ENCODE data around the gene PTPN13.

PTPN13 gene, protein sequence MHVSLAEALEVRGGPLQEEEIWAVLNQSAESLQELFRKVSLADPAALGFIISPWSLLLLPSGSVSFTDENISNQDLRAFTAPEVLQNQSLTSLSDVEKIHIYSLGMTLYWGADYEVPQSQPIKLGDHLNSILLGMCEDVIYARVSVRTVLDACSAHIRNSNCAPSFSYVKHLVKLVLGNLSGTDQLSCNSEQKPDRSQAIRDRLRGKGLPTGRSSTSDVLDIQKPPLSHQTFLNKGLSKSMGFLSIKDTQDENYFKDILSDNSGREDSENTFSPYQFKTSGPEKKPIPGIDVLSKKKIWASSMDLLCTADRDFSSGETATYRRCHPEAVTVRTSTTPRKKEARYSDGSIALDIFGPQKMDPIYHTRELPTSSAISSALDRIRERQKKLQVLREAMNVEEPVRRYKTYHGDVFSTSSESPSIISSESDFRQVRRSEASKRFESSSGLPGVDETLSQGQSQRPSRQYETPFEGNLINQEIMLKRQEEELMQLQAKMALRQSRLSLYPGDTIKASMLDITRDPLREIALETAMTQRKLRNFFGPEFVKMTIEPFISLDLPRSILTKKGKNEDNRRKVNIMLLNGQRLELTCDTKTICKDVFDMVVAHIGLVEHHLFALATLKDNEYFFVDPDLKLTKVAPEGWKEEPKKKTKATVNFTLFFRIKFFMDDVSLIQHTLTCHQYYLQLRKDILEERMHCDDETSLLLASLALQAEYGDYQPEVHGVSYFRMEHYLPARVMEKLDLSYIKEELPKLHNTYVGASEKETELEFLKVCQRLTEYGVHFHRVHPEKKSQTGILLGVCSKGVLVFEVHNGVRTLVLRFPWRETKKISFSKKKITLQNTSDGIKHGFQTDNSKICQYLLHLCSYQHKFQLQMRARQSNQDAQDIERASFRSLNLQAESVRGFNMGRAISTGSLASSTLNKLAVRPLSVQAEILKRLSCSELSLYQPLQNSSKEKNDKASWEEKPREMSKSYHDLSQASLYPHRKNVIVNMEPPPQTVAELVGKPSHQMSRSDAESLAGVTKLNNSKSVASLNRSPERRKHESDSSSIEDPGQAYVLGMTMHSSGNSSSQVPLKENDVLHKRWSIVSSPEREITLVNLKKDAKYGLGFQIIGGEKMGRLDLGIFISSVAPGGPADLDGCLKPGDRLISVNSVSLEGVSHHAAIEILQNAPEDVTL (N-terminal part only)

DNA sequence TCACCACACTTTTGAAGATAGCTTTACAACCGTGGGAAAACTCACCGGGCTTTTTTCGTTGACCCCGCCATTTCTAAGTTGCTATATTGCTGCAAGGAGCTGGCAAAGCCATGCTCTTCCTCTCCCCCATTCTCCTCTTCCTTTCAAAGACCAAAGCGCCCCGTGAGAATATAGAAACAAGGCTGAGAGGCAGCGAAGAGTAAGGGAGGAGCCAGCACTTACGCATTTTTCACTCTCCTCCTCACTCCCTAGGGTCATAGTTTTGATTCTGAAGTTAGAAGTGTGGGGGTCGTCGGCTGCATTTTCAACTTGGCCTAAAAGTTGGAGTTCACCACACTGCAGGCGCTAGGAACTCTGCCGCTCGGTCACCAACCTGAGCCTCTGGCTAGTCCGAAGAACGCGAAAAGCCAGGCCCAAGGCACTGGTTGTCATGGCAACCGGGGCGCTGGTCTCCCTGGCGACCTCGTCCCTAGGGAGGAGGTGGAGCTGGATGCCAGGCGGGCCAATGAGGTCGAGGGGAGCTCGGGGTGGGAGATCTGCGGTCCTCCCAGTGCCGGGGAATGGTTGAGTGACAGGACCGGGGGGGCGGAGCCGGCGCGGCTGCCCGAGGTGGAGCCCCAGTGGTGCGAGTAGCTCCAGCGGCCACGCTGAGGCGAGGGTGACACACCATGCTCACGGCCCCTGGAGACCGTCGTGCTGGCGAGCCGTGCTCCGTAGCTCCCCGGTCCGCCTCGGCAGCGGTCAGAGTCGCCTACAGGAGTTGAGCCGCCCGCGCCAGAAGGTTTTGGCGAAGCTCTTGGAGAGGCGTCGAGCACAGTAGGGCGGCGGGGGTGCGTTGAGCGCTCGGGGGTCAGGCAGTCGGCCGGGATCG lies at the start of gene PTPN13:
TSS of gene PTPN13 (plus strand) at position 628 of the 871 bp plus-strand sequence. CDS start 40,942 bp downstream, outside the sequence.
- DNase-seq: peak; percentile 62 to 100 (median 99)

DNA sequence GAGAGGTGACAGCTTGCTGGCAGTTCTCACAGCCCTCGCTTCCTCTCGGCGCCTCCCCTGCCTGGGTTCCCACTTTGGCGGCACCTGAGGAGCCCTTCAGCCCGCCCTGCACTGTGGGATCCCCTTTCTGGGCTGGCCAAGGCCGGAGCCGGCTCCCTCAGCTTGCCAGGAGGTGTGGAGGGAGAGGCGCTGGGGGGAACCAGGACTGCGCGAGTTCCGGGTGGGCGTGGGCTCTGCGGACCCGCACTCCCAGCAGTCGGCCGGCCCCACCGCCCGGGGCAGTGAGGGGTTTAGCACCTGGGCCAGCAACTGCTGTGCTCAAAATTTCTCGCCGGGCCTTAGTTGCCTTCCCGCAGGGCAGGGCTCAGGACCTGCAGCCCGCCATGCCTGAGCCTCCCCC lies 47.0 kb upstream of the PTPN13 start:
- DNase-seq: no peak

DNA sequence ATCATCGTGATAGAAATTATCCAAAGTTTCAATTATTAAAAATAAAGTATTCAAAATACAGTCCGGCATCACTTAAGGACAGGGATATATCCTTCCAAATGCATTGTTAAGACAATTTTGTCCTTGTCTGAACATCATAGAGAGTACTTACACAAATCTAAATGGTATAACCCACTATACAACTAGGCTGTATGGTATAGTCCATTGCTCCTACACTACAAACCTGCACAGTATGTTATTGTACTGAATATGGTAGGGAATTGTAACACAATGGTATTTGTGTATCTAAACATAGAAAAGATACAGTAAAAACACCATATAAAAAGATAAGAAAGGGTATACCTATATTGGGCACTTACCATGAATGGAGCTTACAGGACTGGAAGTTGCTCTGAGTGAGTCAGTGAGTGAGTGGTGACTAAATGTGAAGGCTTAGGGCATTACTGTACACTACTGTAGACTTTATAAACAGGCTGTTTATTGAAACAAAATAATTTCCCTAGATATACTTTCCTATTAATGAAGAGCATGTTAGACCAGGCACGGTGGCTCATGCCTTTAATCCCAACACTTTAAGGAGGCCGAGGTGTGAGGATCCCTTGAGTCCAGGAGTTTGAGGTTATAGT lies 44.8 kb upstream of the PTPN13 start:
- no peak for DNase-seq

DNA sequence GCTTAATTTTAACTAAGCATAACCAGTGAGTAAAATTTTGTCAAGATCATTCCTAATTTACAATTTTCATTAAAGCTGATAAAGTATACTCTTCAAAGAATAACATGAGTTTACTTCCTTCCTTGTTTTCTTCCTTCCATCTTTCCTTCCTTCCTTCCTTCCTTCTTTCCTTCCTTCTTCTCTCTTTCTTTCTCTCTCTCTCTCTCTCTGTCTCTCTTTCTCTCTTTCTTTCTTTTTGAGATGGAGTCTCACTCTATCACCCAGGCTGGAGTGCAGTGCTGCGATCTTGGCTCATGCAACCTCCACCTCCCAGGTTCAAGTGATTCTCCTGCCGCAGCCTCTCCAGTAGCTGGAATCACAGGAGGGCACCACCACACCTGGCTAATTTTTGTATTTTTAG lies 42.7 kb upstream of the PTPN13 start:
- no peak for DNase-seq

DNA sequence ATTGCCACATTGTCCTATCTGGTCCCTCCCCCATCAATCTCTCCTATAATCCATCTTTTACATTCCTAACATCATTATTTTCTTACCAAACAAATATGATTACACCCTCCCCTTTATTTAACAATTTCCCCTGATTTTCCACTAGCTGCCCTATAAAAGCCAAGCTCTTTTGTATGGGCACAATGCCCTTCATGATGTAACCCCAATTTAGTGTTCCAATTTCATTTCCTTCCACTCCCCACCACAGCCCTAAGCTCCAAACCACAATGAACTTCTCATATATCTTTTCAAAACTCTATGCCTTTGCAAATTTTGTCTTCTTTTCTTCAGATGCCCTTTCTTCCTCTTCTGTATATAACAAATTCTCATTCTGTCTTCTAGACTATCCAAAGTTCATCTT lies 39.5 kb upstream of the PTPN13 start:
- no peak for DNase-seq

DNA sequence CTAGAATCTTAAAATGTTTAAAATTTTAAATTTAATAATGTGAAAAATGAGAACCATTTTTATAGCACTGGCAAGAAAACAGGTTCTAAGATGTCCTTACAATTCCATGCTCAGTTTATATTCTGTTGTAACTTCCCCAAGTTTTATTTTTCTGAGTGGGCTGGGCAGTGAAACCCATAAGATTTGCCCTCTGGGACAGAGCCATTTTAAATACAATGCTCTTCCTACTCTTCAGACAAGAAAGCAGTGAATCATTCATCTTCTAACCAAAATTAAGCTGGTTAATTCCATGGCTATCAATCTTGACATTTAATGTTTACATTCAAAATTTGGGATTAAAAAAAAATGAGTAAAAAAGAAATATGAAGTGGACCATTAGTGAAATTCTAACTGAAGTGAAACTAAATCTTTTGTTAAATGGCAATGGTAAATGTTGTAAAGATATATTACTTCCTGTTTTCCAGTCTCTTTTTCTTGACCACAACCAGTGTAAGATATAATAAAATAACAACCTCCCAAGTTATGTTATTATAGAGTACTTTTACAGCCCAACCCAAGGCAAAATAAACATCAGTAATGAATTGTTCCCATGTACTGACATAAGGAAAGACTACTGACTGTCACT lies 37.2 kb upstream of the PTPN13 start:
- DNase-seq: no peak

DNA sequence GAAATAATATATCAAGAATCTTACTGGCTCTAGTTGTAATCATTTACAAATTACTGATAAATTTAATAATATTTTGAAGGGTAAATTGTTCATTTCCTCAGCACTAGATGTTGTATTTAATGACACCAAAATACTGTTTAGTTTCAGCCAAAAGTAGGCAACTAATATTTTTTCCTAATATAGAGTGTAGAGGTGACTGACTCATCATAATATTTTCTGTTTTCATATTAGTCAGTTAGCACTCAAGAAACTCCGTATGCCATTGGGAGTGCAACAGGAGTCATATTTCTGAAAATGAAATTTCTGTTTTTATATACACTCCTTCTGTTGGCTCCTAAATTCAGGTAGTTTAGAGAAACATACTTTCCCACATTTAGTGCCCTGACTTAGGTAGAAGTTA lies 36.6 kb upstream of the PTPN13 start:
- DNase-seq: no peak

DNA sequence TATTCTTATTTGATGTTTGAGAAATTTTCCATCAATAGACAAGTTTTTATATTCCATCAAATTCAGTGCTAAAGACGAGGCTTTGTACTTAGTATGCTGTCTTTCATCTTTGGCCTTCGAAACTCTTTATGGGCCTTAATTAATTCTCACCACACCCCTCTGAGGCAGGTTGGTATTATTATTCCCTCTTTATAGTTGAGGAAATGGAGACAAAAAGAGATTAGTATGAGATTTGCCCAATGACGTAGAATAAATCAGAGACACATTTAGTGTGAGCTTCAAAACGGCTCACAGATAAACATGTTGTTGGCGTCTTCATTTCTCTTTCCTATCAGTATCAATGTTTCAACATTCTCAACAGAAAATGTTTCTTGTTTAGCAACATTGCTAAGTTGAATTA lies 35.9 kb upstream of the PTPN13 start:
- DNase-seq: no peak

DNA sequence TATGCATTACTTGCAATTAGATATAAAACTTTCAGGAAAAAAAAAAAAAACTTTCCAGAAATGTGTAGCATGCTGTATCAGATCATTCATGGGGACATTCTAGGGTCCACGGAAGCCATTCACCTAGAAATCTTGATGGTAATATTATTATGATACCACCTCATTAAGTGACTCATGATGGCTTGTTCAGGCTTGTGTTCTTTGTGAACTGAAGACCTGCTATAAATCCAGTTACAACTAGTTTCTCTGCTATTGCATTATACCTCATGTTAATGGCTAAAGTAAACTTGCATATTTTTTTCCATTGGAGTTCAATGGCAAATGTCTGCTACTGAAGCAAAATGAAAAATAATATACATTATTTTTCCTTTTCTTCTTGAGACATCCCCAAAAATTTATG lies 35.3 kb upstream of the PTPN13 start:
- no peak for DNase-seq

DNA sequence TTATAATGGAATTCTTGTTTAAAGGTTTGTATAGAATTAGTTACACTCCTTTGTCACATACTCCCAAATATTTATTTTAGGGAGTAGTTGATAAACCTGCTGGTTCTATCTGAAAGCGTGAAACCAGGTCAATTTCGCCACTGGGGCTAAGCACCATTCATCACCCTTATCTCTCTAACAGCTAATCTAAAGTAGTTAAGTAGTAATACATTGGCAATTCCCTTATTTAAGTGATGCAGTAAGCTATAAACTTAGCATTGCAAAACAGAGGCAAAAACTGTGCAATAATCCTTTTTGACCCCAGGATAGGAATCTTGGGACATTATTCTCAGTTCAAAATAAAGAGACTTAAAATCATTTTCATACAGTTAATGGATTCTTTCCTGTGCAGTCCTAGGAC lies 33.7 kb upstream of the PTPN13 start:
- no peak for DNase-seq

DNA sequence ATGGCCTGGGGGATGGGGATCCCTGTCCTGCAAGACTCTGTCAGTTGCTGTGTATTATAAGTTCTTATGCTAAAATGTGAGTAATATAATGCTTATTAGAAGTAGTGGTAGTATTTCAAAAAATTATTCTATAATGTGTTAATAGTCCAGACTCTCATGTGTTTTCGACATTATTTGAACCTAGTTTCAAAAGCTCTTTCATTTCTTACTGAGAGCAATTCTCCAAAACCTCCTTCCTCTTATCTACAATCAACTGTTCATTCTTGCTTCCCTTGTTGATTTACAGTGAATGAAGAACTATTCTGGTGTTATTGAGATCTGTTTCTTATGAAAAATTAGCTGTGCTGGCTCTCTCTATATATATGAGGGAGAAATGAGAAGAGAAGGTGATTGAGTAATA lies 32.9 kb upstream of the PTPN13 start:
- no peak for DNase-seq

DNA sequence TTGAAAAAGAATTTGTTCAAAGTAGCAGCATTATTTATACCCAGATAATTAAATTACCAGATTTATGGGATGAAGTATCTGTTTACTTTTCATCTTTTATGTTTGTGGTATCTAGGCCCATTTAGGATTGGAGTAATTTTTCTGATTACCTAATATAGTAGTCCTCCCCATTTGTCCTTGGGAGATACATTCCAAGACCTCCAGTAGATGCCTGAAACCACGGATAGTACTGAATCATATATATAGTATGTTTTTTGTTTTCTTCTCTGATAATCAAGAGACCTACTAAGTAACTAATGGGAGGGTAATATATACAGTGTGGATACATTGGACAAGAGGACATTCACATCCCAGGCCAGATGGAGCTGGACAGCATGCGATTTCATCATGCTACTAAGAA lies 30.7 kb upstream of the PTPN13 start:
- no peak for DNase-seq

DNA sequence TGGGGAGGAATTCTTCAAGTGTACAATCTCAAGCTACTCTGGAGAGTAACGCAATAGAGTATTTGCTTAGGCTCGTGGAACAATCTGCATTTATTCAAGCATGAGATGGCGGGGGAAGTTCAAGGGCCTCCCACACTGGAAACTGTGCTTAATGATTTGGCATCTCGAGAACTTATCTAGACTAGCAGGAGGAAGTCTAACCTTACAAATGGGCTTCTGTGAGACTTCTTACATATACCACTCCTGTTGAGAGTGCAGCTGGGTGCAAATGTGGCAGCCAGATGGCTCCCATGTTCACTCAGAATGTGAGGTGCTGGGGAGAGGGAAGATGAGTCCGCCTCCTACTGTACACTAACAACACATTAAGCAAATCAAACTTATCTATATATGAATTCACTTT lies 29.3 kb upstream of the PTPN13 start:
- DNase-seq: peak in 3 of 56 donors; percentile 5 to 11 (median 5)

DNA sequence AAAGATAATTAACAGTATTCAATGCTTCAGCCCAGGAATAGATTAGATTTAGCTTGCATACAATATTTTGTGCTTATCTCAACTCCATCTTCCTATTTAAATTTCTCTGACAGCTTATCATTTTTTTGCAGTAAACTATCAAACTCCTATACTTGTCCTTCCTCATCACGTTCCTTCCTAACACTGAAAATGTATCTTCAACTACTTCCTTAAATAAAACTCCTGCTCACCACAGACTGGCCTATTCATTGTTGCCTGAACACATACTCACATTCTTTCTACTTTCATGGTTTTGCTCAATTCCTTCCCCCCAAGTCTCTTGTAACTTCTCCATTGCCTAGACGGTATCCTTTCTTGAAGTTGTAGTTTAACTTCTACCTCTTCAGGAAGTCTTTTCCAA lies 28.5 kb upstream of the PTPN13 start:
- no peak for DNase-seq

DNA sequence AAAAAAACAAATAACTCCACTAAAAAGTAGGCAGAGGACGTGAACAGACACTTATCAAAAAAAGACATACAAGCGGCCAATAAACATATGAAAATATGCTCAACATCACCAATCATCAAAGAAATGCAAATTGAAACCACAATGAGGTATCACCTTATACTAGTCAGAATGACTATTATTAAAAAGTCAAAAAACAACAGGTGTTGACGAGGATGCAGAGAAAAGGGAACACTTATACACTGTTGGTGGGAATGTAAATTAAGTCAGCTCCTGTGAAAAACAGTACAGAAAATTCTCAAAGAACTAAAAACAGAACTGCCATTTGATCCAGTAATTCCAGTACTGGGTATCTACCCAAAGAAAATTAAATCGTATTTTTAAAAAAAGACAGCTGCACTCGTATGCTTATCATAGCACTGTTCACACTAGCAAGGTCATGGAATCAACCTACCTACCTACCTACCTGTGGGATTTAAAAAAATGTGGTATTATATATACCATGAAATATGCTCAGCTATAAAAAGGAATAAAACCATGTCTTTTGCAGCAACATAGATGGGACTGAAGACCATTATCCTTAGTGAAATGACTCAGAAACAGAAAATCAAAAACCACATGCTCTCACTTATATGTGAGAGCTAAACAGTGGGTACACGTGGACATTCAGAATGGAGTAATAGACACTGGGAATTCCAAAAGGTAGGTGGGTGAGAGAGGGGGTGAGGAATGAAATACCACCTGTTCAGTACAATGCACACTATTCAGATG lies 24.8 kb upstream of the PTPN13 start:
- no peak for DNase-seq

DNA sequence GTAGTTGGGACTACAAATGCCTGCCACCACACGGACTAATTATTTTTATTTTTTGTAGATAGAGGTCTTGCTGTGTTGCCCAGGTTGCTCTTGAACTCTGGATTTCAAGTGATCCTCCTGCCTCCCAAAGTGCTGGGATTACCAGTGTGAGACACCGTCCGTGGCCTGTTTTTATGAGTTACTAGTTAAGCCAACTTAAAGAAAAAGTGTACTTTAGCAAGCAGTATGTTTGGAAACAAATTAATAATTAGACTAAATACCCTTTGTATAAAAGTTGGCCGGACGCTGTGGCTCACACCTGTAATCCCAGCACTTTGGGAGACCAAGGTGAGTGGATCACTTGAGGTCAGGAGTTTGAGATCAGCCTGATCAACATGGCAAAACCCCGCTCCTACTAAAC lies 14.2 kb upstream of the PTPN13 start:
- no peak for DNase-seq

DNA sequence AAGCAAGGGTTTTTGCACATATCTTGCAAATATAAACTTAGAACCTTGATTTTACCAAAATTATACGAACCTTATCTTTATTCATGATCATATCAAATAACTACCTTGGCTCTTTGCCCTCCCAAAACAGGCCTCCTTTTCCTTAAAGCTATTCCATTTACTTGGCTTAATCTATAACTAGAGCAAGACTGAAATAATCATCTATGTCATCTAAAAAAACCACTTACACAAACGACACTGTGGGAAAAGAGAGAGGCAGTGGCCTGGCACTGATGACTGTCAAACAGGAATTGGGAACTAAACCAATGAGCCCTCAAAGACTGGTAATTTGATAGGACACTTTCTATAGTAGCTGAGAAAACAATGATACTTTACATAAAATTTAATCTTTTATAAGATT lies 11.7 kb upstream of the PTPN13 start:
- DNase-seq: no peak

DNA sequence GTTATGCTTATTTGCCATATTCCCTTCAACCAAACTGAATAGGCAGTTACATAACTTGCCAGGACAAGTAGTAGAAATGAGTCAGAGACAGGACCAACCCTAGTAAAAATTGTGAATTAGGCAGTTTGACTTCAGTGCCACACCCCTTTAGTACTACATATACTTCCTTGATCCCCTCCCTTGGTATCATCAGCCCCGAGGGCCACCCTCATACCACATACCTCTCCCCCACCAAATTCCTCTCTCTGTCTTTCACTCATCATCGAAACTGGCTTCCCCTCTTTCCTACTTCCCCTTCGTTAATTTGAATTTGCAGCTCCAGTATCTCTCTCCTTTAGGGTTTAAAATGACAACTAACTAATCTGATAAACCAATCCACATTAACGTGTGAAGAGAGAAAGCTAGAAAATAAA lies 7.9 kb upstream of the PTPN13 start:
- no peak for DNase-seq
